HG03280 (cell line): Measurements from ENCODE around the gene RAP1A.

Experiments used
- ATAC-seq: cut with Tn5 transposase; IDR thresholded peaks from one replicate; pipeline ENCODE4 v1.9.1; 2021; ENCODE audit warnings: mild to moderate bottlenecking, moderate library complexity; ENCODE audit not compliant: unreplicated experiment

RAP1A gene

GRCh38 chr1:111751906-111752575 is 132.5 kb downstream of the RAP1A start:
- ATAC-seq = no peak

GRCh38 chr1:111754984-111755330 is 135.4 kb downstream of the RAP1A start:
- ATAC-seq = peak; percentile 2

DNA sequence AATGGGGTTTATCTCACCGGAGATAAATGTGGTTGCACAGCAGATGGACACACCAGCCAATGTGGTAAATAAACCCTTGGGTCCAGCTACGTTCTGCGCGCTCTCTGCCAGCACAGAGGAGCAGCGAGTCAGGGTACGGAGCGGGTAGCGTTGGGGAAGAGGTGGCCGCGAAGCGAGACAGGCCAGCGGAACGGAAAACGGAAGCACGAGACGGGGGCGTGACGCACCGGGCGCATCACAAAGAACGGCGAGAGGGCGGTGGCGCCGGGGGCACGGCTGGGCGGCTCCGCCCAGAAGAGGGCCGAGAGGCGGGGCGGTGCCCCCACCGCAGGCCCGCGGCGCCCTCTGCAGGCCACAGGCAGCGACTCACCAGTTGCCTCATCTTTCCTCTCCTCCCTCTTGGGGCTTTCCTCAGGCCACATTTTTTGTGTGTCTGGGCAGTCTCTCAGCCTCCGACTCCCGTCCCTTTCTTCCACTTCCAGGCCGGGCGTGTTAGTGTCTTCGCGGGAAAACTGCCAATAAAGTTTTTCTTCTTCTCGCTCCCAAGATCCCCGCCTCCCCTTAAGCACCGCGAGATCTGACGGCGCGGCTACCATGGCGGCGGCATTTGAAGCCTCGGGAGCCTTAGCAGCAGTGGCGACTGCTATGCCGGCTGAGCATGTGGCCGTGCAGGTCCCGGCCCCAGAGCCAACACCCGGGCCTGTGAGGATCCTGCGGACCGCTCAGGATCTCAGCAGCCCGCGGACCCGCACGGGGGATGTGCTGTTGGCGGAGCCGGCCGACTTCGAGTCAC is 135.9 kb downstream of the RAP1A start, which contains the start of gene DDX20:
Gene DDX20, plus strand, starts transcription at position 571 of the 793 bp plus-strand sequence. Its CDS starts 24 bp downstream, at position 595.
- ATAC-seq = peak; percentile 89

DNA sequence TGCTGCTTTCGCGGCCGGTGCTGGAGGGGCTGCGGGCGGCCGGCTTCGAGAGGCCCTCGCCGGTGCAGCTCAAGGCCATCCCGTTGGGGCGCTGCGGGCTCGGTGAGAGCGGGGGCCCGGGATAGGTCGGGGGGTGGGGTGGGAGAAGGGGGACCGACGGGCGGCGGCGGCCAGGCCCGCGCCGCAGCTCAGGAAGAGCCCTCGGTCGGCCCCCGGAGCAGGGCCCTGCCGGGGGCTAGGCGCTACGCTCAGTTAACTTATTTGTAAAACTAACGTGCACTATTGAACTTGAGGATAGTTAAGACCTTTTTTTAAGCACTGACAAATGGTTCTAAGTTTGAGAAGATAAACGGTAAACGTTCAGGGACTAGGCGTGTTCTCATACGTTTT is 136.5 kb downstream of the RAP1A start:
- peak; percentile 4 for ATAC-seq

GRCh38 chr1:111758373-111758772 is 138.8 kb downstream of the RAP1A start:
- ATAC-seq = no peak

DNA sequence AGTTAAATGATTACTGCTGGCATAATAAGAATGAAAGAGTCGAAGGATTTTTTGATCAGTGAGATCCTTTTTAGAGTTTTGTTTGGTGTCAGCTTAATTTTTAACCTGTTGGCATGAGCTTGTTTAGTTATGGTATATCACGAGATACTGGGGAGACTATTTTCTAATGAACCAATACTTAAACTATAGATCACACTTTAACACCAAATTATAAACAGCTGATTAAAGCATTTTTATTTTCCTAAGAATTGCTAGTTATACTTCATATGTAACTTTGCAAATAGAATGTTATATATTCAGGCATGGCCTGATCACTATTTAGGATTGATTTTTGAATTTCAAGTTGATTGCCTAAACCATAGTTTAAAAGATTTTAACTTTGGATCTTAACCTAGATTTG is 142.1 kb downstream of the RAP1A start:
- ATAC-seq = no peak

DNA sequence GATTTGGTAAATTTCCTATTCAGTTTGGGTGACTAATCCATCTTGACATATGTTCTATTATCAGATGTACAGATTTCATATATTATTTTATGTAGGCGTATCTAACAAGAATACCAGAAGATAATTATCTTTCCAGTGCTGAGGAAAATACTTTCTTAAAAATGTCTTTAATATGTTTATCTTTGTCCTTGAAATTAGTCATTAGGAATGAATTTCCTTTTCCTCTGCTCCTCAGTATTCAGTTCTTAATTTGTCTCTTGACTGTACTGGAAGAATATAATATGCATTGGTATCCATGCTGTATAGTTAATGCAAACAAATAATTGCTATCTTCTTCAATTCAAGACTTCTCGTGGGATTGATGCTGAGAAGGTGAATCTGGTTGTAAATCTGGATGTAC is 142.7 kb downstream of the RAP1A start:
- ATAC-seq = no peak
